Gastrocnemius medialis (tissue), 4 donors: ENCODE measurements around the gene BMP8A.

ENCODE experiments used
- CTCF ChIP-seq, 5 experiments: fragments of 450-650 bp in 3 of 5; fragments of 200-600 bp in 2 of 5; sonication (generic) in 2 of 5; IDR thresholded peaks in 4 of 5; conservative IDR thresholded peaks in 1 of 5; 1 replicate in 4 of 5; 2 replicates in 1 of 5; pipeline ENCODE4 v1.5.1; 2016 to 2019; ENCODE audit warnings: antibody characterized with exemption in 5 of 5, mild to moderate bottlenecking in 3 of 5, moderate library complexity in 3 of 5
- POLR2A ChIP-seq, 2 donors: fragments of 450-650 bp; IDR thresholded peaks; one replicate each; pipeline ENCODE4 v1.6.1; 2017; ENCODE audit warnings: antibody characterized with exemption in 2 of 2, mild to moderate bottlenecking in 2 of 2, moderate library complexity in 2 of 2

DNA sequence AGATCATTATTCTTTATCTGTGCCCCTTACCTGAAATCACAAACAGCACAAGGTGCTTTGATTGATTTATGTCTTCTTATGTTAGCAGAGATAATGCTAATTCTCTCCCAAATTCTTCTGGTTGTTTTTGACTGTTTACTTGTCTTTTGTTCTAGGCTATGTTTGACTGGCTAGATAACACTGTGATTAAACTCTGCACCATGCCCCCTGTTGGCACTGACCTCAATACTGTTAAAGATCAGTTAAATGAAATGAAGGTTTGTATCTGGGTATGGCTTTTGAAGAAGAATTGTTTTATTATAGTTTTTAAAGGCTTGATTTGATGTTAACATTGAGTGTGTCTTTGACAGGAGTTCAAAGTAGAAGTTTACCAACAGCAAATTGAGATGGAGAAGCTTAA lies 49.6 kb upstream of the BMP8A start:
- TF ChIP-seq CTCF (IDR thresholded peaks at IDR 0.05 in 4 of 5, conservative IDR thresholded peaks at IDR 0.05 in 1 of 5) (no peak), POLR2A (IDR thresholded peaks at IDR 0.05) (no peak)
